ENCODE results near the gene ALDOB.

The ALDOB gene

GRCh38 chr9:101449071-101449721, 13.6 kb upstream of the ALDOB start (continued):
- TF ChIP-seq ZNF561 (tag by site-specific recombination; IDR thresholded peaks at IDR 0.05; ENCODE audit: borderline replicate concordance) (no peak), INSM2 (tag by site-specific recombination; IDR thresholded peaks at IDR 0.05) (no peak), ZNF24 (tag by site-specific recombination; IDR thresholded peaks at IDR 0.05) (no peak), ZNF202 (tag by site-specific recombination; IDR thresholded peaks at IDR 0.05; ENCODE audit: borderline replicate concordance) (no peak), ZNF133 (tag by site-specific recombination; IDR thresholded peaks at IDR 0.05) (no peak), ZNF830 (tag by site-specific recombination; IDR thresholded peaks at IDR 0.05; ENCODE audit: low read depth) (no peak), TRIM28 (IDR thresholded peaks at IDR 0.05; ENCODE audit: borderline replicate concordance, low read length) (0 out of 2 replicates have a peak, but pooled peaks have one; percentile 48), ZNF791 (tag by site-specific recombination; IDR thresholded peaks at IDR 0.05) (no peak), GFI1B (tag by site-specific recombination; IDR thresholded peaks at IDR 0.05) (no peak), GLIS1 (tag by site-specific recombination; IDR thresholded peaks at IDR 0.05) (no peak), ZBTB44 (tag by site-specific recombination; IDR thresholded peaks at IDR 0.05) (no peak), ZNF692 (tag by site-specific recombination; IDR thresholded peaks at IDR 0.05) (peak; percentile 53; the same call in 1 of the 2 replicates), GLI4 (tag by site-specific recombination; IDR thresholded peaks at IDR 0.05) (no peak), YY2 (tag by site-specific recombination; IDR thresholded peaks at IDR 0.05) (no peak), ZNF19 (tag by site-specific recombination; IDR thresholded peaks at IDR 0.05; ENCODE audit: low read depth) (no peak), ZNF366 (tag by site-specific recombination; conservative IDR thresholded peaks at IDR 0.05) (peak; percentile 80), ZNF521 (tag by site-specific recombination; IDR thresholded peaks at IDR 0.05) (no peak), PRDM4 (tag by site-specific recombination; IDR thresholded peaks at IDR 0.05) (no peak), ZNF394 (tag by site-specific recombination; IDR thresholded peaks at IDR 0.05; ENCODE audit: borderline replicate concordance) (peak; percentile 59; the same call in 1 of the 2 replicates), ZNF248 (tag by site-specific recombination; IDR thresholded peaks at IDR 0.05) (no peak), REST (tag by site-specific recombination; IDR thresholded peaks at IDR 0.05) (0 out of 2 replicates have a peak, but pooled peaks have one; percentile 22), ZNF654 (tag by site-specific recombination; IDR thresholded peaks at IDR 0.05; ENCODE audit: low read depth) (peak; percentile 43), ZNF677 (tag by site-specific recombination; IDR thresholded peaks at IDR 0.05) (no peak), ZBTB48 (tag by site-specific recombination; IDR thresholded peaks at IDR 0.05) (no peak), ZNF2 (tag by site-specific recombination; IDR thresholded peaks at IDR 0.05) (no peak), MZF1 (tag by site-specific recombination; IDR thresholded peaks at IDR 0.05; ENCODE audit: borderline replicate concordance) (no peak), KLF8 (tag by site-specific recombination; IDR thresholded peaks at IDR 0.05) (no peak; the same call in 1 of the 2 replicates)

Data from HEK293 (cell line).